HepG2 (cell line): ENCODE results near the gene RGS14. TPM values are rescaled to one million over a fixed set of nuclear protein-coding genes. Genes with fewer than 3 reads are reported as not detected.
A peak's percentile ranks its signal among the peaks of the same experiment; 100 is the strongest.

Source experiments
- CBFB ChIP-seq: sonication (generic); formaldehyde crosslinking; IDR thresholded peaks from 2 replicates; pipeline ENCODE4 v1.4.0; 2020; ENCODE audit warnings: missing genetic modification reagents
- DNMT3B ChIP-seq: conservative IDR thresholded peaks from 2 replicates; pipeline ENCODE4 v1.6.1; 2016; ENCODE audit warnings: missing biosample characterization, control low read depth
- FOXA1 ChIP-seq, 2 experiments: fragments of 450-650 bp in 1 of 2; sonication (generic) in 1 of 2; formaldehyde crosslinking in 1 of 2; IDR thresholded peaks; 2 replicates each; pipeline versions ENCODE4 v1.4.0 to v1.6.1; 2016 to 2020; ENCODE audit warnings: missing genetic modification reagents in 1 of 2
- HNRNPK ChIP-seq: fragments of 200-400 bp; formaldehyde crosslinking; IDR thresholded peaks from 2 replicates; pipeline ENCODE4 v1.6.1; 2018; ENCODE audit warnings: low read length, low read depth, moderate library complexity, mild to moderate bottlenecking; ENCODE audit not compliant: poor library complexity, severe bottlenecking
- IKZF4 ChIP-seq: sonication (generic); formaldehyde crosslinking; IDR thresholded peaks from 2 replicates; pipeline ENCODE4 v1.5.1; 2020; ENCODE audit warnings: borderline replicate concordance, mild to moderate bottlenecking, low read depth, missing genetic modification reagents; ENCODE audit errors: not compliant biosample characterization
- IRF2 ChIP-seq: IDR thresholded peaks from 2 replicates; pipeline ENCODE4 v1.6.1; 2018; ENCODE audit warnings: missing genetic modification reagents, missing compliant biosample characterization
- KDM5A ChIP-seq: fragments of 200-600 bp; sonication (generic); IDR thresholded peaks from 2 replicates; pipeline ENCODE4 v1.7.0; 2018; ENCODE audit warnings: antibody characterized with exemption, mild to moderate bottlenecking, low read length, borderline replicate concordance
- LCORL ChIP-seq, 2 experiments: fragments of 450-650 bp in 1 of 2; sonication (generic) in 1 of 2; formaldehyde crosslinking in 1 of 2; IDR thresholded peaks; 2 replicates each; pipeline versions ENCODE4 v1.5.0 to v1.6.1; 2017 to 2020; ENCODE audit warnings: antibody characterized with exemption in 1 of 2, missing genetic modification reagents in 1 of 2
- MBD4 ChIP-seq: IDR thresholded peaks from 2 replicates; pipeline ENCODE4 v1.6.1; 2012; ENCODE audit warnings: low read length, inconsistent platforms, borderline replicate concordance
- NKX3-1 ChIP-seq: sonication (generic); formaldehyde crosslinking; IDR thresholded peaks from 2 replicates; pipeline ENCODE4 v1.5.0; 2020; ENCODE audit warnings: missing genetic modification reagents
- NR2C2 ChIP-seq: sonication (generic); formaldehyde crosslinking; IDR thresholded peaks from 2 replicates; pipeline ENCODE4 v1.4.0; 2020; ENCODE audit warnings: missing genetic modification reagents, mild to moderate bottlenecking, moderate library complexity, borderline replicate concordance
- SMC3 ChIP-seq: IDR thresholded peaks from 2 replicates; pipeline ENCODE4 v1.6.1; 2011; ENCODE audit warnings: low read length, improper control_type of control experiment
- SRSF4 ChIP-seq: fragments of 200-400 bp; formaldehyde crosslinking; IDR thresholded peaks from one replicate; pipeline ENCODE4 v1.6.1; 2018; ENCODE audit warnings: mild to moderate bottlenecking, low read depth, low read length, moderate library complexity; ENCODE audit not compliant: poor library complexity, severe bottlenecking
- ZFAT ChIP-seq: sonication (generic); formaldehyde crosslinking; conservative IDR thresholded peaks from 2 replicates; pipeline ENCODE4 v1.8.1; 2023; ENCODE audit warnings: missing genetic modification reagents, inconsistent platforms
- ZFP36 ChIP-seq: fragments of 150-350 bp; IDR thresholded peaks from 2 replicates; pipeline ENCODE4 v1.6.1; 2018; ENCODE audit warnings: borderline replicate concordance, low read length, low read depth; ENCODE audit not compliant: partially characterized antibody
- ZKSCAN8 ChIP-seq: IDR thresholded peaks from 2 replicates; pipeline ENCODE4 v1.6.1; 2016; ENCODE audit warnings: borderline replicate concordance, missing genetic modification reagents, missing compliant biosample characterization
- ZNF12 ChIP-seq: sonication (generic); formaldehyde crosslinking; IDR thresholded peaks from 2 replicates; pipeline ENCODE4 v1.5.0; 2020; ENCODE audit warnings: missing genetic modification reagents
- ZNF121 ChIP-seq: sonication (generic); formaldehyde crosslinking; IDR thresholded peaks from 2 replicates; pipeline ENCODE4 v1.5.0; 2020; ENCODE audit warnings: mild to moderate bottlenecking, missing genetic modification reagents
- ZNF224 ChIP-seq: sonication (generic); formaldehyde crosslinking; IDR thresholded peaks from 2 replicates; pipeline ENCODE4 v1.5.0; 2020; ENCODE audit warnings: mild to moderate bottlenecking, missing genetic modification reagents
- ZNF354B ChIP-seq: sonication (generic); formaldehyde crosslinking; IDR thresholded peaks from 2 replicates; pipeline ENCODE4 v1.8.0; 2022; ENCODE audit warnings: mild to moderate bottlenecking, missing genetic modification reagents
- ZSCAN21 ChIP-seq: sonication (generic); formaldehyde crosslinking; IDR thresholded peaks from 2 replicates; pipeline ENCODE4 v1.8.0; 2022; ENCODE audit warnings: mild to moderate bottlenecking, missing genetic modification reagents, moderate library complexity, borderline replicate concordance
- polyA plus RNA-seq, 8 experiments: library from polyadenylated mRNA; depleted of rRNA in 3 of 8; stranded (reverse) in 7 of 8; unstranded in 1 of 8; fragments of >200 nt; fragmentation: Illumina TruSeq in 4 of 8; extraction: Trizol in 4 of 8; gene quantifications; 2 replicates each; pipeline versions ENCODE4 v1.2.1 to v1.2.3, GENCODE V29; 2011 to 2016; ENCODE audit warnings: low read depth in 4 of 8, missing spikeins in 1 of 8, mixed read lengths in 1 of 8; ENCODE audit not compliant: insufficient read depth in 1 of 8
- total RNA-seq, 5 experiments: library from RNA; depleted of rRNA; stranded (reverse); fragments of >200 nt; fragmentation: Illumina TruSeq; extraction: Trizol; gene quantifications; 2 replicates each; pipeline ENCODE4 v1.2.3, GENCODE V29; 2016; ENCODE audit warnings: low read depth in 1 of 5
- TF ChIP-seq, protein P1 (sequence below): sonication (generic); formaldehyde crosslinking; IDR thresholded peaks from one replicate; pipeline ENCODE4 v1.5.1; 2020; ENCODE audit warnings: mild to moderate bottlenecking, missing genetic modification reagents; ENCODE audit errors: not compliant biosample characterization

The RGS14 gene
- total and polyA plus RNA-seq, 2 of the 13 experiments (the other 11 are each of a cell fraction or from before 2014, with no cell fraction given), result 11.1 to 17.2 TPM

DNA sequence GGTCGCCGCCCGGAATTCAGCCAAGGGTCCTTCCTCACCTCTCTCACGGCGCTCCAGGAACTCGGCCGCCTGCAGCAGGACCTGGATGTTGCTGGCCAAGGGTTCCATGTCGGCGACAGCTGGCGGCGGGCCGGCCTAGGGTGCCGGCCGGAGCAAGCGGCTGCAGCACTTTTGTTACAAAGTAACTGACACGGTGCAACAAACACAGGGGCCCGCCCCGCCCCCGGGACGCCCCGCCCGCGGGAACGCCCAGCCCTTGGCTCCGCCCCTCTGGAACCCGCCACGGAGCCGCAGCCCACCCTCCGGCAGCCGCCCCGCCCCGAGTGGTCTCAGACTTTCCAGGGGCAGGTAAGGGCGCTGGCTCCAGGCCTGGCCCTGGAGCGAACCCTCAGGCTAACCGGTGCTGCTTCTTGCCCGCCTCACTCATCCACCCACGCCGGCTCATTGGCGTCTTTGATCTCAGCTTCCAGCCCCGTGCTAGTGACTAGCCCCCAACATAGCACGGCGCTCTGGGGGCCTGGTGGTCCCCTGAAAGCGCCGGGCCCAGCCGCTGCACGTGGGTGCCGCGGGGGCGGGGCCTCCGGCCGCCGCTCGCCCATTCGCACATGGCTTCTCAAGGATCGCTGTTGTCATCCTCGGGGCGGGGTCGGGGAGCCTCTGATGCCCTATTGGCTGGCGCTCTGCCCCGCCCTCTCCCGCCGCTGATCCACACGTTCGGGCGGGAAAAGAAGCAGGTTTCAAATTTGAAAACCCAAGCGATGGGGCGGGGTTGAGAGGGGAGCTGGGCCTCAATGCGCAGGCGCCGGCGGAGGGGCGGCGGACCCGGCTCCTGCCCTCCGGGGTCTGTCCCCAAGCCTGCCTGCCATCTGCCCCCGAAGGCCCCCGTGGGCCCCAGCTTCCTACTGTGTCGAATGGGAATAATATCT, 45.7 kb upstream of the RGS14 start, which contains the start of gene MXD3 (continued):
- no peak for TF ChIP-seq FOXA1 (IDR thresholded peaks at IDR 0.05)
- no peak for TF ChIP-seq FOXA1 (CRISPR knock-in tag; IDR thresholded peaks at IDR 0.05)
- TF ChIP-seq, protein P1, sequence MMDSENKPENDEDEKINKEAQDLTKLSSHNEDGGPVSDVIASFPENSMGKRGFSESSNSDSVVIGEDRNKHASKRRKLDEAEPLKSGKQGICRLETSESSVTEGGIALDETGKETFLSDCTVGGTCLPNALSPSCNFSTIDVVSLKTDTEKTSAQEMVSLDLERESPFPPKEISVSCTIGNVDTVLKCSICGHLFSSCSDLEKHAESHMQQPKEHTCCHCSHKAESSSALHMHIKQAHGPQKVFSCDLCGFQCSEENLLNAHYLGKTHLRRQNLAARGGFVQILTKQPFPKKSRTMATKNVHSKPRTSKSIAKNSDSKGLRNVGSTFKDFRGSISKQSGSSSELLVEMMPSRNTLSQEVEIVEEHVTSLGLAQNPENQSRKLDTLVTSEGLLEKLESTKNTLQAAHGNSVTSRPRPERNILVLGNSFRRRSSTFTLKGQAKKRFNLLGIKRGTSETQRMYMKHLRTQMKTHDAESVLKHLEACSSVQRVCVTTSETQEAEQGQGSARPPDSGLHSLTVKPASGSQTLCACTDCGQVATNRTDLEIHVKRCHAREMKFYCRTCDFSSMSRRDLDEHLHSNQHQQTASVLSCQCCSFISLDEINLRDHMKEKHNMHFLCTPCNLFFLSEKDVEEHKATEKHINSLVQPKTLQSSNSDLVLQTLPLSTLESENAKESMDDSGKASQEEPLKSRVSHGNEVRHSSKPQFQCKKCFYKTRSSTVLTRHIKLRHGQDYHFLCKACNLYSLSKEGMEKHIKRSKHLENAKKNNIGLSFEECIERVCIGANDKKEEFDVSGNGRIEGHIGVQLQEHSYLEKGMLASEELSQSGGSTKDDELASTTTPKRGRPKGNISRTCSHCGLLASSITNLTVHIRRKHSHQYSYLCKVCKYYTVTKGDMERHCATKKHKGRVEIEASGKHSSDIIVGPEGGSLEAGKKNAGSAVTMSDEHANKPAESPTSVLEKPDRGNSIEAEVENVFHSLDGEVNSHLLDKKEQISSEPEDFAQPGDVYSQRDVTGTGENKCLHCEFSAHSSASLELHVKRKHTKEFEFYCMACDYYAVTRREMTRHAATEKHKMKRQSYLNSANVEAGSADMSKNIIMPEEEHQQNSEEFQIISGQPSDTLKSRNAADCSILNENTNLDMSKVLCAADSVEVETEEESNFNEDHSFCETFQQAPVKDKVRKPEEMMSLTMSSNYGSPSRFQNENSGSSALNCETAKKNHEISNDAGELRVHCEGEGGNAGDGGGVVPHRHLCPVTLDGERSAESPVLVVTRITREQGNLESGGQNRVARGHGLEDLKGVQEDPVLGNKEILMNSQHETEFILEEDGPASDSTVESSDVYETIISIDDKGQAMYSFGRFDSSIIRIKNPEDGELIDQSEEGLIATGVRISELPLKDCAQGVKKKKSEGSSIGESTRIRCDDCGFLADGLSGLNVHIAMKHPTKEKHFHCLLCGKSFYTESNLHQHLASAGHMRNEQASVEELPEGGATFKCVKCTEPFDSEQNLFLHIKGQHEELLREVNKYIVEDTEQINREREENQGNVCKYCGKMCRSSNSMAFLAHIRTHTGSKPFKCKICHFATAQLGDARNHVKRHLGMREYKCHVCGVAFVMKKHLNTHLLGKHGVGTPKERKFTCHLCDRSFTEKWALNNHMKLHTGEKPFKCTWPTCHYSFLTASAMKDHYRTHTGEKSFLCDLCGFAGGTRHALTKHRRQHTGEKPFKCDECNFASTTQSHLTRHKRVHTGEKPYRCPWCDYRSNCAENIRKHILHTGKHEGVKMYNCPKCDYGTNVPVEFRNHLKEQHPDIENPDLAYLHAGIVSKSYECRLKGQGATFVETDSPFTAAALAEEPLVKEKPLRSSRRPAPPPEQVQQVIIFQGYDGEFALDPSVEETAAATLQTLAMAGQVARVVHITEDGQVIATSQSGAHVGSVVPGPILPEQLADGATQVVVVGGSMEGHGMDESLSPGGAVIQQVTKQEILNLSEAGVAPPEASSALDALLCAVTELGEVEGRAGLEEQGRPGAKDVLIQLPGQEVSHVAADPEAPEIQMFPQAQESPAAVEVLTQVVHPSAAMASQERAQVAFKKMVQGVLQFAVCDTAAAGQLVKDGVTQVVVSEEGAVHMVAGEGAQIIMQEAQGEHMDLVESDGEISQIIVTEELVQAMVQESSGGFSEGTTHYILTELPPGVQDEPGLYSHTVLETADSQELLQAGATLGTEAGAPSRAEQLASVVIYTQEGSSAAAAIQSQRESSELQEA (CRISPR knock-in tag), result no peak
- no peak for TF ChIP-seq SMC3
- no peak for TF ChIP-seq NR2C2 (CRISPR knock-in tag)
- TF ChIP-seq ZNF224 (CRISPR knock-in tag), result no peak; the same call in 1 of the 2 replicates
- peak; percentile 54; the same call in 1 of the 2 replicates for TF ChIP-seq KDM5A
- no peak for TF ChIP-seq IRF2
- no peak for TF ChIP-seq ZKSCAN8
- TF ChIP-seq ZFAT (CRISPR knock-in tag), result no peak
- TF ChIP-seq MBD4, result no peak
- no peak for TF ChIP-seq ZNF354B (CRISPR knock-in tag)
- TF ChIP-seq ZNF12 (CRISPR knock-in tag), result no peak
- no peak for TF ChIP-seq ZNF121
- no peak for TF ChIP-seq CBFB
- TF ChIP-seq IKZF4 (CRISPR knock-in tag), result no peak
- TF ChIP-seq HNRNPK, result peak; percentile 49
- no peak; the same call in 1 of the 2 replicates for TF ChIP-seq ZSCAN21
- no peak for TF ChIP-seq ZFP36
- no peak for TF ChIP-seq DNMT3B (CRISPR knock-in tag)
- TF ChIP-seq NKX3-1 (CRISPR knock-in tag), result no peak
- TF ChIP-seq SRSF4, result no peak
- TF ChIP-seq LCORL (IDR thresholded peaks at IDR 0.05), result no peak
- peak; percentile 56; the same call in 1 of the 2 replicates for TF ChIP-seq LCORL (CRISPR knock-in tag; IDR thresholded peaks at IDR 0.05)
